GM19099 (cell line): ENCODE data around the gene PLEKHB1.

Experiments used
- POLR2A ChIP-seq: IDR thresholded peaks from 3 replicates; pipeline ENCODE4 v1.6.1; 2011; ENCODE audit warnings: low read depth; ENCODE audit not compliant: insufficient read length; ENCODE audit errors: extremely low read depth

PLEKHB1 gene

GRCh38 chr11:73637012-73637411 is 9.4 kb upstream of the PLEKHB1 start:
- TF ChIP-seq POLR2A: no peak

- TF ChIP-seq POLR2A: no peak
Observed at GRCh38 chr11:73640592-73640991, 5.8 kb upstream of the PLEKHB1 start.

- no peak for TF ChIP-seq POLR2A
Observed at GRCh38 chr11:73641668-73642067, 4.7 kb upstream of the PLEKHB1 start.

DNA sequence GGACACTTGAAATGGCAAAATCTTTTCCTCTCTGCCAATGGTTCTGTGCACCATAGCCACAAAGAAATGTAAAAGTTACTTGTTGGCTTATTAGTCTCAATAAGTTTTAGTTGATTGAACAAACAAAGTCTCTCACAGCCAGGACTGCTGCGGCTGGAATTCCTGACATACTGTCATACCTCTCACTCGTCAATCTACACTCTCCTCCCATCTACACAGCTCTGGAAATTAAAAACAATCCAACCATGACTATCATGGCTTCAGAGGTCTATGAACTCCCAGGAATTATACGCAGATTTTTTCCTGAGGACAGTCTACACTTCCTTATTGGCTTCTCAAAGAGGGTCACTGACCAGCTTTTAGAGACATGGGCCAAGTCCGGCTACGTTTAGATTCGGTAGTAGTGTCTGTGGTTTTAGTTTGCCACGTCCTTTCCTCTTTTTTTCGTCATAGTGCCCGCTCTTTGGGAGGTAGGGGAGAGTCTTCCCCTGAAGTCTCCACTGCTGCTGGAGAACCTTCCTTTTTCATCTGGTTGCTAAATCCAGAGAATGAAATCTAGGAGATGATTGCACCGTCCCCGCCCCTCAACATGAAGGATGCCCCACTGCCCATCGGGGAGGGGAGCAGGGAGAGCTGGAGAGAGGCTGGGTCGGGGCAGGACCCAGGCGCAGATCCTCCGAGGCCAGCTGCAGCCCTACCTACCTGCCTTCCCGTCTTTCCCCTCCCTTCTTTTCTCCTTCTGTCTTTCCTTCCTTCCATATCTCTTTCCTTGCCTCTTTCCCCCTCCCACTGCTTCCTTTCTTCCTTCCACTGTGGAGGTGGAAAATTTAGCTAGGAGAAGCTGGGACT is 1.0 kb upstream of the PLEKHB1 start:
- TF ChIP-seq POLR2A: no peak

DNA sequence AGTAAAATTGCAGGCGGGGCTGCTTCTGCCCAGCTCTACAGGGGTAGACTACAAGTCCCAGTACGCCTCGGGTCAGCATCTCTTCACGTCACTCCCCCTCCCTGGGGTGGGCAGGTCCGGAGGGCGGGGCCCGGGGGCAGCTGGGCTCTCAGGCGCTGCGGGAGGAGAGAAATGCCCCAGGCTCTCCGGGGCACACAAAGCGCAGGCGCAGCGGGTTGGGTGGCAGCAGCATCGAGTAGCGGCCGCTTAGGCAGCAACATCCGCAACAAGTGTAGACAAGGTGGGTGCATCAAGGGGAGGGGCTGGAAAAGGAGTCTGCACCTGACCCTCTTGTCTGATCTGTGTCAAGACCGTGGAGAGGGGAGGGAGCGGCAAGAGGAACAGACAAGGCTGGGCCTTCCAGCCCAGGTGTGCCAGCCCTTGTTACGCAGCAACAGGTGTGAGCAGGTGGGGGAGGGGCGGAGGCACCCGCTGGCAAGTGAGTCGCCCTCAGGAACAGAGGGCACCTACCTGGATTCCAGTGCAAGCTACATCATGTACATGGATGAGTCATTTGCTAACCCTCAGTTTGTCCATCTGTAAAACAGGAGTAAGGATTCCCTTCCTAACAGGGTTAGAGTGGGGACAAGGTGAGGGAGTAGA is 1.2 kb downstream of the PLEKHB1 start:
- TF ChIP-seq POLR2A: no peak

GRCh38 chr11:73648121-73648520 is 1.7 kb downstream of the PLEKHB1 start:
- no peak for TF ChIP-seq POLR2A

- TF ChIP-seq POLR2A: no peak
Observed at GRCh38 chr11:73648571-73649046, 2.2 kb downstream of the PLEKHB1 start.

- no peak for TF ChIP-seq POLR2A
Observed at GRCh38 chr11:73649206-73649605, 2.8 kb downstream of the PLEKHB1 start.

GRCh38 chr11:73650400-73650799 is 4.0 kb downstream of the PLEKHB1 start:
- TF ChIP-seq POLR2A: no peak

GRCh38 chr11:73651252-73651651 is 4.9 kb downstream of the PLEKHB1 start:
- no peak for TF ChIP-seq POLR2A

DNA sequence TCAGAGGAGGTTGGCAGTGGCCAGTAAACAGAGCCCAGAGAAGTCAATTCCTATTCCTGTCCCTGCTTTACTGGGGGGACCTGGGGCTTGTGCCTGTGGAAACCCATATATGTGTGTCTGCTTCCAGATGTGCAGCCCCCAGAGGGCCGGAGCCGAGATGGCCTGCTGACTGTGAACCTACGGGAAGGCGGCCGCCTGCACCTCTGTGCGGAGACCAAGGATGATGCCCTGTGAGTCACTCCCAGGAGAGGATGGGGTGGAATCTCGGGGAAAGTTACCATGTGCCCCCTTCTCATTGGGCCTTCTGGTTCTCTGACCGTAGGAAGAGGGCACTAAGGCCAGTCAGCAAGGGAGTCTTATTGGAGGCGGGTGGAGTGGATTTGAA is 5.3 kb downstream of the PLEKHB1 start:
- TF ChIP-seq POLR2A: no peak

DNA sequence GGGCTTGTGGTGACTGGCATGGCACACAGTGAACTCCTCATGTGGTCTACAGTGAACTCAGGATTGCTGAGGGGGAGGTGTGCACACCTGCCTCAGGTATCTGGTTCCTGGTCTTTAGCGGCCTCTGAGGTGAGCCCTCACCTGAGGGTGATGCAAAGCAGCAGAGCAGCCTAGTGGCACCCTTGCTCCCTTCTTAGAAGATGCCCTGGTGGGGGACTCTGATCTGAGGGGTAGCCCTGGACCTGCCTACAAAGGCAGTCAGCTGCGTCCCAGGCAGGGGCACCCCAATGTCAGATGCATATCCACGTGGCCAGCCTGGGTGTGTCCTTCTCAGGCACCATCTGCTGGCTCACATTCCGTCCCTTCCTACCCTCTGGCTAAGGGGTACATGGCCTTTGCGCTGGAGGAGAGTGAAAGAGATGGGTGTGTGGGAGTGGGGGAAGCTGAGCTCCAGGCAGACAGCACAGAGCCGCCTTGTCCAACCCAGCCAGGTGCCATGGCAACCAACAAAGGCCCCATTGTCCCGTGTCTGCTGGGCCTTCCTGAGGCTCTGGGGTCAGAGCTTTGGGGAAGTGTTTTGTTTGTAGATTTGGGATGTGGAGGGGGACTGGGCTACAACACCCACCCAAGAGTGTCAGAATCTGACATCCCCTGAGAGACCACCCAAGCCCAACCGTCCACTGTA is 5.8 kb downstream of the PLEKHB1 start:
- TF ChIP-seq POLR2A: no peak

- no peak for TF ChIP-seq POLR2A
Observed at GRCh38 chr11:73652856-73653559, 6.6 kb downstream of the PLEKHB1 start.

GRCh38 chr11:73653996-73654395 is 7.6 kb downstream of the PLEKHB1 start:
- no peak for TF ChIP-seq POLR2A

DNA sequence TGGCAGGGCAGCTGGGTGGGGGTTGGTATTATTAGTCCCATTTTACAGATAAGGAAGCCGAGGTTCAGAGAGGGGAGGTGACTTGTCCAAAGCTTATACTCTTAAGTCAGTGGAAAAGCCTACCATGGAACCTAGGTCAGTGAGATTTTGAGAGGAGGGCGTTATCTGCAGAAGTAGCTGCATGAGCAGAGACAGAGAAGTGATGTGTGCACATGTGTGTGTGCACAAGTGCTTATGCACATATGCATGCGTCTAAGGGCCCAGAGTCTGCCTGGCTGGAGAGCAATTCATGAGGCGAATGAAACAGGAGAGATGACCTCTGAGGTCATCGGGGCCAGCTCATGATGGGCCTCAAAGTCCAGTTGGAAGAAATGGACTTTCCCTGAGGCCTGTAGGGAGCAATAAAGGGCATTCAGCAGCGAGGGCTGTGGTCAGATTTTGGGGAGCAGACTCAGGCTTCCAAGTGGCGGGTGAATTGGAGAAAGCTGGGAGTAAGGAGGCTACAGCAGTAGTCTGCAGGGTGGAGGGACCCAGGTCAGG is 8.2 kb downstream of the PLEKHB1 start:
- no peak for TF ChIP-seq POLR2A
